GM19463 (cell line): ENCODE measurements around the gene AFF1.

Source experiments
- ATAC-seq: cut with Tn5 transposase; IDR thresholded peaks from one replicate; pipeline ENCODE4 v1.9.1; 2021; ENCODE audit warnings: mild to moderate bottlenecking, moderate library complexity; ENCODE audit not compliant: unreplicated experiment

The AFF1 gene

DNA sequence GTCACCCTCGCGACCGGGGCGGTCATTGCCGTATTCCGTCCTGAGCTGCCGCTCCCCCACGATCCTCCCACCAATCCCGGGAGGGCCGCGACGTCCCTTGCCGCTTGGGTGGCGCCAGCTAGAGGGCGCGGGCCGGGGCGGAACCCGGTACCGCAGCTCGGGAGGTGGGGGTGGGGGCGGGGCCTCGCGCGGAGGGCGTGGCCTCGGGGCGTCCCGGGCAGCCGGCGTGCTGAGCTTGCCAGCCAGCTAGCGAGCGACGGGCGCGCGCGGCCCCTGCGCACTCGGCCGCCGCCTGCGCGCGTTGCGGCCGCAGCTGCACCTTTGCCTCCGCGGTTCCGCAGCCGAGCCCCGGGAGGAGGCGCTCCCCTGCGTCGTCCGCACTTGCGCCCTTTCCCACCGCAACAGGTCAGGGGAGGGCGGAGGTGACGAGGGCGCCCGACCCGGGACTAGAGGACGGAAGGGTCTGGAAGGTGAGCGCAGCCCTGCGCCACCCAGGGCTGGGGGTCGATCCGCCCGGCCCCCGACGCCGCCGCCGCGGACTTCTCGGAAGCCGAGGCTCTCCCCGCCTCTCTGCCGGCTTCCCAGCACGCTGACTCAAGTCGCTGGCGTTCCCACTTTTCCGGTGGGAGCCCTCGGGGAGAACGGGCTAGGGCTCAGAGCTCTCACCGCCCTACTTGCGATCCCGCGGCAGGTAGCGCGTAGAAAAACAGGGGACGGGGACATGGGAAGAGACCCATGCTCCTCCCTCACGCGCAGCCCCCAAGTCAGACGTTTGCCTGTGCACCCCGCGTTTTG is at the start of gene AFF1:
TSS of gene AFF1 (plus strand) at position 241 of the 795 bp plus-strand sequence. CDS start 13,523 bp downstream, outside the sequence.
- peak; percentile 50 for ATAC-seq

DNA sequence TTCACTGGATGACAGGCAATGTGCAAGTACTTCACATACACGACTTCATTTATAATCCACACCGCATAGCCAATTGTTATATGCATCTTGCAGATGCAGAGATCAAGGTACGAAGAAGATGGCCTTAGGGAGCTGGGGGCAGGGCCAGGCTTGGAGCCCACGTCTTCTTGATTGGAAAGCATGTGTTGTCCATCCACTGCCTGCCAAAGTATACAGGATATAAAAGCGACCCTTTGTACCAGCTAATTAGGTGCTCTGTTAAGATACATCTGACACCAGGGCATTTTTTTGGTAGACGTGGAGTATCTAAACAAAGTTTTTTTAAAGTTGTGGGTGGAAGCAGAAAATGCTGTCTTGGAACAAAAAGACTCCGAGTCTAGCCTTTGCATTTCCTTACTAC is 44.0 kb upstream of the AFF1 start:
- ATAC-seq, result no peak

DNA sequence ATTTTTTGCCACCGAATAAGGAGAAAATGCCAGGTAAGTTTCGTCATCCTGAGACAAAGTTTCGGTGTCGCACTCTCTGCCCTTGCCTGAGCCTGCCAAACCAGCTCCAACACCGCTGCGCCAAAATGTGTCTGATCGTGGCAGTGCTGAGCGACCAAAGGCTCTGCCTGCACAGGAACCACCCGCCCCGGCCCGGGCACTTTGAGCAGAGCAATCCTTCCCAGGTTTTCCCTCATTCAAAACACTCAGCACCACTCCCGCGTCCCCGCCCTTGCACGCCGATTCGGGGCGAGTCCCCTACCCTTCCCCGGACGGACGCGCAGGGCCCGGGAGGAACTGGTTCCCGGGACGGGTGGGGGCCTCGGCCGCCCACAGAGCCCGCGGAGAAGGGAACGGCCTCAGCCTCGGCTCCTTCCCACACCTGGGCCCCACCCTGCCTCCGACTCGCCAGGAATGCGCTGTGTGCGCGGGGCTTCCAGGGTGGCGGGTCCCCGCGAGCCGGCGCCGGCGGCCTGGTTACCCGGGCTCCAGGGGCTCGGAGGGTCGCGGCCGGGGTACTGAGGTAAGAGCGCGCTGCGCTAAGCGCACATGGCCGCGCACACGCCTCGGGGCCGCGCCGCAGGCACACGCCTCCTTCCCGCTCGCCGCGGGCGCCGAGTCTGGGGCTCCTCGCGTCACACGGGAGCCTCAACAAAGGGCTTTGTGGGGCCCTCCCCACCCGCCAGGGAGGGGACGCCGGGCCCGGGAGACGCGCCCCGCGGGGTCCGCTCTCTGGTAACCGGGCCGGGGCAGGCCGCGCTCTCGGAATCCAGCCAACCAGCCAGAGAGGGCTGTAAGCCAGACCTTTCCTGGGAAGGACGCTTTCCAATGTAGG is 42.8 kb upstream of the AFF1 start, which contains the start of gene C4orf36:
TSS of gene C4orf36 (minus strand) at position 661 of the 874 bp plus-strand sequence. CDS start 902 bp downstream, outside the sequence.
- ATAC-seq, result peak; percentile 69

- no peak for ATAC-seq
These were observed 42.2 kb upstream of the AFF1 start for GRCh38 chr4:86892636-86892960.

- ATAC-seq, result no peak
These were observed 41.7 kb upstream of the AFF1 start for GRCh38 chr4:86893136-86893535.

GRCh38 chr4:86894455-86894854 is 40.4 kb upstream of the AFF1 start:
- no peak for ATAC-seq

- peak; percentile 44 for ATAC-seq
These were observed 38.9 kb upstream of the AFF1 start for GRCh38 chr4:86895692-86896488.

DNA sequence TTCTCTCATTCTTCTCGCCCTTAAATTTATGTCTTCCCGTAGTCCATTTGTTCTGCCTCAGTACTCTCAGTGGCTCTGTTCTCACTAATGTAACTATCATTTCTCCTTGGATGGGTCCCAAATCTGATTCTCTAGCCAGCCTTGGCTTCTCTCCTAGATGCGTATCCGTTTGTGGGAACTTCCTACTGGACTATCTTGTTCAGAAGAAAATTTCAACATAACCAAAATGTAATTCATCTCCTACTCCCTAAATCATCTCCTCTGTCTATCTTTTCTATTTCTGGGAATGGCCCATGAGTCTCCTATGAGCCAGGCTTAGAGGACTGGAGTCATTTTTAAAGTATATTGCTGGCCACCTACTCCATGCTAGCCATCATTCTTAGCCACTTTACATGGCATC is 38.2 kb upstream of the AFF1 start:
- no peak for ATAC-seq

GRCh38 chr4:86898562-86898961 is 36.2 kb upstream of the AFF1 start:
- no peak for ATAC-seq

GRCh38 chr4:86901864-86902263 is 32.9 kb upstream of the AFF1 start:
- no peak for ATAC-seq

GRCh38 chr4:86908251-86908657 is 26.6 kb upstream of the AFF1 start:
- ATAC-seq, result no peak

DNA sequence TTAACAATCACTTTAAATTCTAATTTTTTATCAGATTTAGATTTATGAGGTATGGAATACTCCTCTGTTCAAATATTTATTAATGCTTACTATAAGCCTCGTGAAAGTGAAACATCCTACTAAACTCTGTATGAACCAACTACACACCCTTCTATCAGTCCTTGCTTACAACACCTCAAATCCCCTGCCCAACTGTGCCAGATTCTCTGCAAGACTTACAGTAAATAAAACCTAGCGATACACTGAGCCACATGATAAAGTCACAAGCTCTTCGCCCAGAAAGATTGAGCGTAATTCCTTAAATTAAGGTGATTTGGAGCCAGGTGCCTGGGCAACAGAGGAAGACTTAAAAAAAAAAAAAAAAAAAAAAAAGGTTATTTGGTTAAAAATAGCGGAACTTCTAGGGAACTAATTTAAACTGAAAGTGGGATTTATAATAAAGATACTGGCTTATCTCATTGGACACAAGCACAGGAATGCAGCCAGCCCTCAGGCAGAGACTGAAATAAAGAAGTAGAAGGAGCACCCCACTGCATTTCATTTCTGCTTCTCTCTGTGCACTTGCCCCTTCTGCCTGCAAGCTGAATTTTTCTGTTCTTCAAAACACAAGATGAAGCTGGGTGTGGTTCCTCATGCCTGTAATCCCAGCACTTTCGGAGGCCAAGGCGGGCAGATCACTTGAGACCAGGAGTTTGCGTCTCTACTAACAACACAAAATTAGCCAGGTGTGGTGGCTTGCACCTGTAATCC is 25.1 kb upstream of the AFF1 start:
- no peak for ATAC-seq

DNA sequence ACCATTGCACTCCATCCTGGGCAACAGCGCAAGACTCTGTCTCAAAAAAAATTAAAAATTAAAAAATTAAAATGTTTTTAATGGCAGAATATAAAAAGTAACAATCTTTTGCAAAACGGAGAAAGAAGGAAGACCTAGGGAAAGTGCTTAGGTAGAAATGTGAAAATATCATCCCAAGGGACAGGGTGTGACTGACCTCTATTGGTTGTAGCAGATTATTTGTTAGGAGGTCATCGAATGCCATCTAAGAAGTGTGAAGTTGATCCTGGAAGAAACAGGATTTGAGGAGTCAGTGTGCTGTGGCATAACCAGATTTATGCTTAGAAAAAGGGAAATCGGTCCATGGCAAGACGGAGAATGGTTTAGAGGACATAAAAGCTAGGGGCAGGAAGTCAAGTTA is 24.4 kb upstream of the AFF1 start:
- ATAC-seq, result no peak

- ATAC-seq, result no peak
These were observed 23.8 kb upstream of the AFF1 start for GRCh38 chr4:86910820-86911684.

DNA sequence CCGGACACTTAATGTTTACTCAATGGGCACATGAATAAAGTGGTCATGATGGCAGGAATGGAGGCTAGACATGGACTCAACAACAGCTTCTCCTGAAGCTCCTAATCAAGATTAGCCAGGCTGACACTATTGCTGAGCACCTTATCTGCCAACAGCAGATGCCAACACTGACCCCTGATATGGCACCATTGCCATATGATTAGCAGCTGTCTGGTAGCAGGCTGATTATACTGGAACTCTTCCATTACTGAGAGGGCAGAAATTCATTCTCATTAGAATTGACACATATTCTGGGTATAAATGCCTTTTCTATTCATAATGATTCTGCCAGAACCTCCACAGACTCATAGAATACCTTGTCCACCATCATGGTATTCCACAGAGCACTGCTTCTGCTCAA is 18.4 kb upstream of the AFF1 start:
- ATAC-seq, result no peak

- ATAC-seq, result no peak
These were observed 17.4 kb upstream of the AFF1 start for GRCh38 chr4:86917212-86918039.

DNA sequence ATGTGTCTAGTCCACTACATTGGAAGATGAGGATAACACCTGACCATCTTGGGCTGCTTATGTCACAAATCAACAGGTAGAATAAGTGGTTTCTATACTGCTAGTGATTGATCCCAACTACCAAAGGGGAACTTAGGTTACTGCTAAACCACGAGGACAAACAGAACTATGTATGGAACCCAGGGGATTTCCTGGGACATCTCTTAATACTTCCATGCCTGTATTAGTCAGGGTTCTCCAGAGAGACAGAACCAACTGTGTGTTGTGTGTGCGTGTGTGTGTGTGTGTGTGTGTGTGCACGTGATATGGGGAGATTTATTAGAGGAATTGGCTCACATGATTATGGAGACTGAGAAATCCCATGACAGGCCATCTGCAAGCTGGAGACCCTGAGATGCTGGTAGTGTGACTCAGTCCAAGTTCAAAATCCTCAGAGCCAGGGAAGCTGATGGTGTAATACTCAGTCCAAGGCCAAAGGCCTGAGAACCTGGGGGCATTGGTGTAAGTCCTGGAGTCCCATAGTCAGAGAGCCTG is 16.2 kb upstream of the AFF1 start:
- no peak for ATAC-seq

DNA sequence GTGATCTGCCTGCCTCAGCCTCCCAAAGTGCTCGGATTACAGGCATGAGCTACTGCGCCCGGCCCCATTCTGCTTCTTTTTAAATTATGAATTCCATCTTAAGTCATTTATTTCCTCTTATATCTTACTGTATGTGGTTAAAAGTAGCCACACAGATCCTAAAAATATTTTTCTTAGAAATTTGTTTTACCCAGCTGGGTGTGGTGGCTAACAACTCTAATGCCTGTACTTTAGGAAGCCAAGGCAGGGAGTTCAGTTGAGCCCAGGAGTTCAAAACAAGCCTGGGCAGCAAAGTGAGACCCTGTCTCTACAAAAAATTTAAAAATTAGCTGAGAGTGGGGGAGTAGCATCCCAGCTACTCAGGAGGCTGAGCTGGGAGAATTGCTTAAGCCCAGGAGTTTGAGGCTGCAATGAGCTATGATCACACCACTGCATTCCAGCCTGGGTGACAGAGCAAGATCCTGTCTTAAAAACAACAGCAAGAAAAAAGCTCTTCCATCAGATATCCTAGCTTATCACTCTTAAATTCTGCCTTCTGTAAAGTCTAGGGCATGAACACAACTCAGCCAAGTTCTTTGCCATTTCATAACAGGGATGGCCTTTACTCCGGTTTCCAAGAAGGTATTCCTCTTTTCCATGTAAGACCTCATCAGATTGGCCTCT is 15.1 kb upstream of the AFF1 start:
- no peak for ATAC-seq
